A673 (cell line): ENCODE measurements around the gene OR2F1. TPM values are rescaled to one million over a fixed set of nuclear protein-coding genes. Genes with fewer than 3 reads are reported as not detected.

Source experiments
- BruUV-seq: library from RNA; stranded (reverse); fragments of 400-500 nt; replicated peaks from 2 replicates; lab custom pipeline; 2021; lab: Mats Ljungman, UMichigan
- CTCF ChIA-PET: fragments of 300-600 bp; sonication (Branson Sonifier 250); formaldehyde crosslinking; loops from one replicate; lab custom pipeline; 2022; ENCODE audit warnings: antibody characterized with exemption; lab: Charles Lee
- POLR2A ChIA-PET: fragments of 300-600 bp; sonication (Branson Sonifier 250); formaldehyde crosslinking; loops from one replicate; lab custom pipeline; 2022; ENCODE audit warnings: antibody characterized with exemption; ENCODE audit not compliant: low non-redundant PET; lab: Charles Lee
- DNase-seq: peaks from one replicate; pipeline ENCODE4 v3.0.0-alpha.2; 2015; ENCODE audit warnings: low spot score
- H3K27ac ChIP-seq: fragments of 200-600 bp; sonication (generic); 2 replicates; pipeline ENCODE4 v1.5.1; 2016; ENCODE audit warnings: mixed run types, low read depth, mild to moderate bottlenecking, mixed read lengths, antibody characterized with exemption, low read length; ENCODE audit not compliant: poor library complexity, severe bottlenecking
- H3K27me3 ChIP-seq: fragments of 200-600 bp; sonication (generic); replicated peaks from 2 replicates; pipeline ENCODE4 v1.6.1; 2017; ENCODE audit warnings: mixed run types, low read depth, mild to moderate bottlenecking, mixed read lengths, antibody characterized with exemption, low read length; ENCODE audit not compliant: insufficient read depth, poor library complexity
- H3K36me3 ChIP-seq: fragments of 200-600 bp; sonication (generic); 2 replicates; pipeline ENCODE4 v1.6.1; 2016; ENCODE audit warnings: mixed run types, mild to moderate bottlenecking, mixed read lengths, antibody characterized with exemption, low read length; ENCODE audit not compliant: insufficient read depth, poor library complexity, severe bottlenecking
- H3K4me1 ChIP-seq: fragments of 200-600 bp; sonication (generic); 2 replicates; pipeline ENCODE4 v1.6.1; 2017; ENCODE audit warnings: mixed run types, mild to moderate bottlenecking, mixed read lengths, antibody characterized with exemption, low read length; ENCODE audit not compliant: insufficient read depth, poor library complexity, severe bottlenecking
- H3K4me3 ChIP-seq: fragments of 200-600 bp; sonication (generic); 2 replicates; pipeline ENCODE4 v1.5.1; 2016; ENCODE audit warnings: low read depth, mixed run types, mild to moderate bottlenecking, mixed read lengths, low read length; ENCODE audit not compliant: poor library complexity, severe bottlenecking
- H3K9me3 ChIP-seq: fragments of 200-600 bp; sonication (generic); 2 replicates; pipeline ENCODE4 v1.6.1; 2016; ENCODE audit warnings: mixed run types, low read depth, mild to moderate bottlenecking, mixed read lengths, antibody characterized with exemption, low read length; ENCODE audit not compliant: poor library complexity, severe bottlenecking
- EZH2 ChIP-seq: fragments of 200-600 bp; sonication (generic); IDR thresholded peaks from 2 replicates; pipeline ENCODE4 v1.6.1; 2017; ENCODE audit warnings: borderline replicate concordance, low read depth, mild to moderate bottlenecking, mixed read lengths, antibody characterized with exemption, low read length; ENCODE audit not compliant: poor library complexity, severe bottlenecking
- intact Hi-C: fragments of 100-400 bp; cut with micrococcal nuclease; formaldehyde crosslinking; loops from one replicate; pipeline ENCODE4 v1.10.0; 2022; ENCODE audit not compliant: unreplicated experiment
- total RNA-seq: library from RNA; stranded (reverse); gene quantifications from 2 replicates; pipeline ENCODE4 v1.2.3, GENCODE V29; 2021
- TF ChIP-seq, protein P1 (sequence below): fragments of 300-800, 200-600 bp; sonication (generic); conservative IDR thresholded peaks from 2 replicates; pipeline ENCODE4 v1.5.1; 2017; ENCODE audit warnings: low read depth, mild to moderate bottlenecking, antibody characterized with exemption, low read length, moderate library complexity, mixed read lengths

OR2F1 gene
- total RNA-seq, 1 experiment from 2014 or later = not detected

DNA sequence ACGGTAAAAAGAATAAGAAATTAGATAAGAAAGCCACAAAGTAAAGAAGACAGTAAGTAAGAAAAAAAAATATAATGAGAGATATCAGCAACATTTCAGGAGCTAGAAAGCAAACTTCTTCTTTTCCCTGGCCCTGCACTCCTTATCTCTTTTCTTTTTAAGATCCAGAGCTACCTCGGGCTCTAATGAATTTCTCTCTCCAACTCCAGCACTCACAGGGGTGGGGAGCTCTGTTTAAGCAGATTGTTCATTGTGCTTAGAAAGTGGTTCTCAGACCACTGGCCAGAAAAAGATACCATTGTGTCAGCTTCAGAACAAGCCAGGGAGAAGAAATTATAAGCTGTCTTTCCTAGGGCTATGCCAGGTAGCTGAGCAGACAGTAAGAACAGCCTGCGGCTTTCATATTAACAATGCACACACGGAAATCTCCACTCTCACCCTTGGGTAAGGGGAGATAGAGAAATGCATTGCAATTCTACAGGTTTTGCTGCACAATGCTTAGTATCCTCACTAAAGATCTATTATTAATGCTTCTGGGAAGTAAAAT is 19.3 kb downstream of the OR2F1 start:
- no peaks in the 10 kb centered on the region for H3K9me3 ChIP-seq
- no TSS peak for BruUV-seq
- POLR2A ChIA-PET = no interaction called here

DNA sequence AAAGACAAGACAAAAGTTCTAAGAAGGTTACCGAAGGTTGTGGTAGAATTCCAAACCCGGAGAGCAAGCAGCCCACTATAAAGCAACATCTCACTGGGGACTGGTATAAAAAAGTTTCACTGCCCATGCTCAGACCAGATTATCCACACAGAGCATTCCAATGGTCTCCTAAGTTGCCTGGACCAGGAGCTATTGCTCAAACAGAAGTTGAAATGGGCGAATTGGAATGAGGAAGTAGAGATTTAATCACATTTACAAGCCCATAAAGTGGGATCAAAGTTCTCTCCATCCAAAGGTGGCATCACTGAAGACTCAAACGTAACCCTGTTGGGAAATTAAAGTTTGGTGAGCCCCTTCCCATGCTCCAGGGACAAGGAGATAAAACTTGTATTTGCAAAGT is 19.8 kb downstream of the OR2F1 start:
- Histone ChIP-seq H3K4me3 (no peak overlapping the region), H3K36me3 (no peaks in the 10 kb centered on the region), H3K9me3 (no peaks in the 10 kb centered on the region), H3K27me3 (no peaks in the 10 kb centered on the region), H3K27ac (no peak overlapping the region), H3K4me1 (no peaks in the 10 kb centered on the region)
- intact Hi-C loops = no loop called here
- no peak for TF ChIP-seq EZH2
- TF ChIP-seq, protein P1, sequence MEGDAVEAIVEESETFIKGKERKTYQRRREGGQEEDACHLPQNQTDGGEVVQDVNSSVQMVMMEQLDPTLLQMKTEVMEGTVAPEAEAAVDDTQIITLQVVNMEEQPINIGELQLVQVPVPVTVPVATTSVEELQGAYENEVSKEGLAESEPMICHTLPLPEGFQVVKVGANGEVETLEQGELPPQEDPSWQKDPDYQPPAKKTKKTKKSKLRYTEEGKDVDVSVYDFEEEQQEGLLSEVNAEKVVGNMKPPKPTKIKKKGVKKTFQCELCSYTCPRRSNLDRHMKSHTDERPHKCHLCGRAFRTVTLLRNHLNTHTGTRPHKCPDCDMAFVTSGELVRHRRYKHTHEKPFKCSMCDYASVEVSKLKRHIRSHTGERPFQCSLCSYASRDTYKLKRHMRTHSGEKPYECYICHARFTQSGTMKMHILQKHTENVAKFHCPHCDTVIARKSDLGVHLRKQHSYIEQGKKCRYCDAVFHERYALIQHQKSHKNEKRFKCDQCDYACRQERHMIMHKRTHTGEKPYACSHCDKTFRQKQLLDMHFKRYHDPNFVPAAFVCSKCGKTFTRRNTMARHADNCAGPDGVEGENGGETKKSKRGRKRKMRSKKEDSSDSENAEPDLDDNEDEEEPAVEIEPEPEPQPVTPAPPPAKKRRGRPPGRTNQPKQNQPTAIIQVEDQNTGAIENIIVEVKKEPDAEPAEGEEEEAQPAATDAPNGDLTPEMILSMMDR = no peak
- POLR2A ChIA-PET = no interaction called here
- DNase-seq = no peak
- CTCF ChIA-PET = no interaction called here
- no TSS peak for BruUV-seq

More for the DNA sequence above, 19.3 kb downstream of the OR2F1 start:
- H3K27ac ChIP-seq = no peak overlapping the region
- no peaks in the 10 kb centered on the region for H3K27me3 ChIP-seq
- H3K36me3 ChIP-seq = no peaks in the 10 kb centered on the region
- CTCF ChIA-PET = no interaction called here
- H3K4me1 ChIP-seq = no peaks in the 10 kb centered on the region
- no peak overlapping the region for H3K4me3 ChIP-seq
- intact Hi-C loops = no loop called here
- no peak for TF ChIP-seq EZH2
- TF ChIP-seq, protein P1 = no peak
- DNase-seq = no peak

DNA sequence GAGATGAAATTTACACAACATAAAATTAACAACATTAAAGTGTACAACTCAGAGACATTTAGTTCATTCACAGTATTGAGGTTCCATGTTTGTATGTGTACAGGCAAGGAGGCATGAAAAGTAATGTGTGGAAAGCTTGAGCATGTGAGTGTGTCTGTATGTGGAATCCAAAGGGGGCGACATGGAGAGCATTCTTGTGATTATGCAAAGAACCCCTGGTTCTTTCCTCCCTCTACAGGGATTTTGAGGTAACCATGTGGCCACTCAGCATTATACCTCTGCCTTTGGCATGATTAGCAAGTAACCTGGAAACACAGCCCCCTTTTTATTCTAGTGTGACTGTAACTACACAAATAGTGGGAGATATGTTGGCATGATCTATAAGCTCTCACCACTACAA is 21.0 kb downstream of the OR2F1 start:
- ChIA-PET CTCF (no interaction called here), POLR2A (no interaction called here)
- Histone ChIP-seq H3K27me3 (no peaks in the 10 kb centered on the region), H3K36me3 (no peaks in the 10 kb centered on the region), H3K4me1 (no peaks in the 10 kb centered on the region), H3K9me3 (no peaks in the 10 kb centered on the region), H3K4me3 (no peak overlapping the region), H3K27ac (no peak overlapping the region)
- no peak for TF ChIP-seq EZH2
- TF ChIP-seq, protein P1 = peak; percentile 21; the same call in 1 of the 2 replicates
- intact Hi-C loops = no loop called here
- BruUV-seq = no TSS peak
- DNase-seq = peak; percentile 34
